Activated effector memory CD4-positive, alpha-beta T cell treated with Interleukin-2 at 50 U/mL for 16 hours (primary cell): ENCODE results near the gene RPL37.
"Not testable (repeated sequence)": the region's sequence is repeated elsewhere in the genome, so short reads cannot be mapped to it uniquely, and the experiment has no call there.

Experiments
- DNase-seq: peaks from one replicate; pipeline ENCODE4 v3.0.0-alpha.2; 2020

The RPL37 gene

DNA sequence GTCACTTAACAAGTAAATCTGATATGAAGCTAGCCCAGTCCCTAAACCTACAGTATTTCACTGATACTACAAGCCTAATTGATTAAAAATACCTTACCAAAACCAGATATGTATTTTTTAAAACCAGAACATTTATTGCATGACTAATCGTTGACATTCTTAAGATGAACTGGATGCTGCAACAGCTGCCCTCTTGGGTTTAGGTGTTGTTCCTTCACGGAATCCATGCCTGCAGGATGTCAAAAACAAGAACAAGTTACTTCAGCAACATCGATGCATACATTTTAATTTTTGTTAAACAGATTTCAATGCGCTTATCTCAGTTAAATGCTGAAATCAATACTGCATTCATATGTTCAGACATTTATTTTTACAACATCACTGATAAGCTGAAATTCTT is 2.7 kb downstream of the RPL37 start:
- DNase-seq: no peak

DNA sequence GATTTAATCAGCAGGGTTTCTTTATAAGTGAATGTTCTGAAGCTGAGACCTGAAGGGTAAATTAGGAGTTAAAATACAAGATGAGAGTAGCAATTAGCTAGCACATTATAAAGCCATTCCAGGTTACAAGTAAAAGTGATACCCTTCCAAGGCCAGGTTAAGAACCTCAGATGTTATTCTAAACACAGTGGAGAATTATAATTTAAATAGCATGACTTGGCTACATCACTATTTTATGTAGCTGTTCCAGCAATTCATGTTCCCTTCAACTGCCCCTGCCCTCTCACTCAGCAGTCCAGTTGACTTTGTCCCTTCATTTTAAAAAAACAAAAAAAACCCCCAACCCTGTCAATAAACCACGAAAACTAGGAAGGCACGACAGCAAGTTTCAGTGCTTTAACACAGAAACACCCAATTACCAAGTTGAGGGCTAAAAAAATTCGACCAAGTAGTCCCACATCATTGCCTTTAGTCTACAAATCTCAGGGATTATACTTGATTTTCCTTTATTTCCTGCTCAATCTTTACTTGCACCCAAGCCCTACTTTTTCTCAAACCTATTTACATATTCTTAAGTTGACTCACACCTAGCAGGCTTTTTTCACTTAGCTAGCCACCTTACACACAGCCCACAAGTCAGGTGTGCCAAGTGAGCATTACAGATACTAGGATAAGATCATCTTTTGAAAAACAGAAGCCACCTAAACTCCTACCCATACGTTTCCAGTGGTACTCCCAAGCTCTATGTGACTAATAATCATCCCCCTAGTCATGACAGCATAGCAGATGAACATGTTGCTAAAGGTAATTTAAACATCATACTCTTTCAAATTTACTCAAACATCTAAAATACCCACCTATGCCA is 3.4 kb downstream of the RPL37 start:
- no peak for DNase-seq

DNA sequence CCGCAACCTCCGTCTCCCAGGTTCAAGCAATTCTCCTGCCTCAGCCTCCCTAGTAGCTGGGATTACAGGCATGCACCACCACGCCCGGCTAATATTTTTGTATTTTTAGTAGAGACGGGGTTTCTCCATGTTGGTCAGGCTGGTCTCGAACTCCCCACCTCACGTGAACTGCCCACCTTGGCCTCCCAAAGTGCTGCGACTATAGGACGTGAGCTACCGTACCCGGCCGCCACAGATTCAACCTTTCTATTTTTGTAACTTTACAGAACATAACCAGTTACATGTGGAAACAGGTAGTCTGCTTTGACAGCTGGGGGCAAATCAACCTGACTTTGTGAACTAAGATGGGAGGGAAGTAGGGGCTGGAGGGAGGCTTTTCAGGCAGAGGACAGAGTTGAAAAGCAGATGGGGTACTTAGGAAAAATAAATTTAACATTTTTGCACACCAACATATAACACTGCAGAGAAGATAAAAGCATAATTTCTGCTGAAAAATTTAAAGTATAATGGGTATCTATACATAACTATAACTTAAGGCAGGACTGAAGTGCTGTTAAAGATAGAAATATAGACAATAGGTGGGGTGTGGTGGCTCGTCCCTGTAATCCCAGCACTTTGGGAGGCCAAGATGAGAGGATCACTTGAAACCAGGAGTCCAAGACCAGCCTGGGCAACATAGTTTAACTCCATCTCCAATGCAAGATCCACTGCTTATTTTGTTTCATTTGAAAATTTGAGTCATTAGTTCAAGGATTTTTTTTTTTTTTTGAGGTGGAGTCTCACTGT is 5.1 kb downstream of the RPL37 start:
- DNase-seq: no peak

DNA sequence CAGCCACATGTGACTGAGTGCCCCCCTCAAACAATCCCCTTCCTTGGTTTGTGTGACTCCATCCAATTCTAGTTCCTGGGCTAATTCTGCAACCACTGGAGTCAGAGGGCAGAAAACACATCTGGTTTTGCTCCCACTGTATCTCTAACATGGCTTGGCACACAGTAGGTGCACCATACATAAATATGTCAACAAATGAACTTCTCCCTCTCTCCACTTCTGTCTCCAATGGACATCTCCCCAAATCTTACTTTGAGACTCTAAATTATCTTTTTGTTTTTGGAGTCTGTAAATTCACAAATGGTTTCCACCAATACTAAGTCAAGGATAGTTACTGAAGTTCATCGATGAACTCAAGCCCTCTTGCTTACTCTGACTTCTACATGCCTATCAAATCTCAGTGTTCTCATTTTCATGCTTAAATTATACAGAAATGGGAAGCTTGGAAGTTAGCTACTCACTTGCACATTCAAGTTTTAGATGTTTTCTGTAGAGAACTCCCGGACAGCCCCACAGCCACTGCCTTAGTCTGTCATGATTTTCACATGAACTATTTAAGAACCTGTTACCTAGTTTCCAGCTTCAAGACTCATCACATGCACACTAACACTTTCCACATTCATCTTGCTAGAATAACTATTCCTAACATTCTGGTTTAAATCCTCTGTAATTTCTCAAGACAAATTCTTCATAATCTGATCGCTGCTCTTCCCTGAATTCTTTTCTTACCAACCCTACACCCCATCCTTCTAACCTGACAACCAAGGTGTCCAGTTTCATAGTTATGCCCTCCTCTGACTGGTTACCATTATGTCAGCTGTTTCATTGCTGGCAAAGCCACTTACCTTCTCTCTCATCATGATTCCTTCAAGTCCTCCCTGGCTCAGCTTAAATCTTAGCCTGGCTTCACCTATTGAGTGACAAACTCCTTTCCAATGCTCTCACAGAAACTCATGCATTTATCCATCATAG is 6.0 kb downstream of the RPL37 start:
- DNase-seq: no peak

DNA sequence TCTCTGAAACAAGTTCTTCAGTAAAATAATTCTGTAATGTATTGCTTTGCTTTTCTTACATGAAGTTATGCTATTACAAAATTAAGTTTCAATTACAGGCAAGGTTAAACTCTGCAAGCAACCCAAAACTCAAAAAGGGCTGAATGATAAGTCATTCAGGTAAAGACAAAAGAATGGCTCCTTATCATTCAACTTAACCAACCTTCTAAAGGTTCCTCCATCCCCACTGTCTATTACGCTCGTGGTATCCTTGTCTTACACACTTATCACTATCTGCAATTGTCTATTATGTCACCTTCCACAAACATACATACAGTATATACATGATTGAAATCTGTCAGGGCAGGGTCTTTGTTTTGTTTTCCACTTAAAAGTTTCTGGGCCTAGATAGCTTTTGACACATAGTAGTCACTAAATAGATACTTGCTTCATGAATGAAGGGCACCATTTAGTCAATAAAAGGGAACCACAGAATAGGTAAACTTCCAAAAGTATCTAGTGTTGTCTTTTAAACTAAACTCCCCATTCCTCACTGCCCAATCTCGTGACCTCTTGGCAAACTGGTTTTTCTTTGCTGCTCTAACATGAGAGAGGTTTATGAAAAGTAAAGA is 6.9 kb downstream of the RPL37 start:
- DNase-seq: no peak

DNA sequence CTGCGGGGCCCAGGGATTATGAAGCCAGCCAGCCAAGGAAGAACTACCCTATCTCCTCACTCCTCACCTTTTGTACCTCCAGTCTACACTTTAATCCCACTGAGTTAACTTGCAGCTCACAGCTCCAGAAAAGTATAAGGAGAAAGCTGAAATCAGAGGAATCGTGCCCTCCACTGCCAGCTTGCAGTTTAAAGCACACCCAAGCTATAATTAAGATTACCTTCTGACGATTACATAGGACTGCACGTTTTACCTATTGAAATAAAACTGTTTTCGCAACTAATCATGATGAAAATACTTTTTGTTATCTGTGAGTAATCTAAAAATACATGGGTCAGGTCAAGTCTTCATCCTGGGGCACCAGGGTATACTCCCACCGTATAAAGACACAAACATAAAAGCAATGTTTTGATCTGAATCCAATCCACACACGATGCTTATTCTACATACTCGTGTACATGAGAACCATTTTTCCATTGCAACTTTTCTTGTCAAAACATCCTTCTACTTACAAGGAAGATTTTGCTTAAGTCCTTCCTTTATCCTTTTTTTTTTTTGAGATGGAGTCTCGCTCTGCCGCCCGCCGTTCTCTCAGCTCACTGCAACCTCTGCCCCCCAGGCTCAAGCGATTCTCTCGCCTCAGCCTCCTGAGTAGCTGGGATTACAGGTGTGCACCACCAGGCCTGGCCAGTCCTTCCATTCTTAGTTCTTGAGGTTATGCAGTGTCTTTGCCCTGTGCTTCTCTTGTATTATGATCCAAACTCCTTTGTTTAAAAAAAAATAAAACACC is 7.6 kb downstream of the RPL37 start:
- DNase-seq: no peak

DNA sequence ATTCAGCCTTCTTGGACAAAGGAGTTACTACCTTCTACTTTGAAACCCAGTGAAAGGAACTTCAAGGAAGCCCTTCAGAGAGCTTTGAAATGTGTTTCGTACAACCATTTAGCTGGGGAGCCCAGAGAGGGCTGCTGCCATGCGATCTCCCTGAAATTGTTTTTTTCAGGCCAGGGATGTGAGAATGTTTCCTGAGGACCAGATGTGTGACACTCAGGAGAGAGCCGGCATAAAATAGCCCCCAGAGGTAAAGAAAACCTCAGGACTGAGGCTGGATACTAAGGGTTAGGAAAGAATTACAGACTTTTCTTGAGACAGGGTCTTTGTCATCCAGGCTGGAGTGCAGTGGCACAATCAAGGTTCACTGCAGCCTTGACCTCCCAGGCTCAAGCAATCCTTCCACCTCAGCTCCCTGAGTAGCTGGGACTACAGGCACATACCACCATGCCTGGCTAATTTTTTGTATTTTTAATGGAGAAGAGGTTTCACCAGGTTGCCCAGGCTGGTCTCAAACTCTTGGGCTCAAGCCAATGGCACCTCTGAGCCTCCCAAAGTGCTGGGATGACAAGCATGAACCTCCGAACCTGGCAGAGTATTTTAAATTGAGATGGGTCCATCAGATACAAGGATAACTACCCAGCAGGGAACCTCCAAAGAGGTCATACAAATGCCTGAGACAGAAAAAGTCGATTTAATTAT is 8.4 kb downstream of the RPL37 start:
- no peak for DNase-seq

DNA sequence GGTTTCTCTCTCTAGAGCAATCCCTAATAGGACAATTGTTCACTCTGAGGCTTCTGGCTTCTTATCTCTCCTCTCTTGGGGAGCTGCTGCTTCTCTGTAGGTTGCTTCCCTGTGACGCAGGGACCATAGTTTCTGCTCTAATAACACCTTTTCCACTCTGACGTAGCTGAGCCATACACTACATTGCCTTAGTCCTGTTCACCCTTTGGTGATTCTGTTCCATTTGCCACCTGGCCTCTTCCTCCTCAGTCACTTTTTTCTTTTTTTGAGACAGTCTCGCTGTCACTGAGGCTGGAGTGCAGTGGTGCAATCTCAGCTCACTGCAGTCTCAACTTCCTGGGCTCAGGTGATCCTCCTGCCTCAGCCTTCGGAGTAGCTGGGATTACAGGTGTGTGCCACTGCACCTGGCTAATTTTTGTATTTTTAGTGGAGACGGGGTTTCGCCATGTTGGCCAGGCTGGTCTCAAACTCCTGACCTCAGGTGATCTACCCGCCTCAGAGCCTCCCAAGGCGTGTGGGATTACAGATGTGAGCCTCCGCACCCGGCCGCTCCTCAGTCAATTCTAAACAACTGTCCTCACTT is 9.5 kb downstream of the RPL37 start:
- not testable (repeated sequence) for DNase-seq

DNA sequence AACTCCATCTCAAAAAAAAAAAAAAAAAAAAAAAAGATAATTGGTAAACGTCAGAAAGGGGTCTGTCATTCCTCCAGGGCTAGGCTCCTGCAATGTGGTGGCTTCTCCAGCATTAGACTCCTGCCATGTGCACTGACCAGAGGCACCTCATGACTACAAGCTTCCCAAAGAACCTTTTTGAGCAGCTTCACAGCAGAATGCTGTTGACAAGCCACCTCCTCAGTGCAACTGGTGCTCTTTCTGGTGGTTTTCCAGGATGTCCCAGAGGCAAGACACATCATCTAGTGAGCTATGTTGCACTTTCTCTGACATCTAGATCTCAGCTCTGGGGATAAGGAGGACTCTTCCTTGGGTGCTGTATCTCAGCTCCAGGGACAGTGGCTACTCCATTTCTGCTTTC is 11.6 kb downstream of the RPL37 start:
- no peak for DNase-seq

DNA sequence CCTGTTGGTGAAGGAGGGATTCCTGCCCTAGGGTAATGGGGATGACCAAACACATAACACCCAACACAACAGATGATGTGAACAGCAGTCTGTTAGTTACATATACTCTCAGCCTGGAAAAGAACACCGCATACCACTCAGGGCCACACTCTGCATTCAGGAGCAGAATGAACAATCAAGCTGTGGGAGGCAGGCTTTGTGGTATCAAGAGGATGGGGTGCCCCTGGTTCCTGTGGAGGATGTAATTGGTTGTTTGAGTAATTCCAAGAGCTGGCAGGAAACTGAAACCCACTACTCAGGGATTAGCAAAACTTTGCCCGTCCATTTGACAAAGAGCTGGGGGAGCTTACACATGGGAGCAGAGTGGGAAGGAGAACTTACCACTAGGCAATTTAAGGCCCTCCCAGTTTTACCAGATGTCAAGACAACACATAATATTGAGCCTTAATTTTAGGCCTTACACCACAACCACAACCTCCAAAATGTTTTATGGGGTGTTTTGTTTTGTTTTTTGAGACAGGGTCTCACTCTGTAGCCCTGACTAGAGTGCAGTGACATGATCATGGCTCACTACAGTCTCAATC is 21.2 kb downstream of the RPL37 start:
- DNase-seq: no peak

DNA sequence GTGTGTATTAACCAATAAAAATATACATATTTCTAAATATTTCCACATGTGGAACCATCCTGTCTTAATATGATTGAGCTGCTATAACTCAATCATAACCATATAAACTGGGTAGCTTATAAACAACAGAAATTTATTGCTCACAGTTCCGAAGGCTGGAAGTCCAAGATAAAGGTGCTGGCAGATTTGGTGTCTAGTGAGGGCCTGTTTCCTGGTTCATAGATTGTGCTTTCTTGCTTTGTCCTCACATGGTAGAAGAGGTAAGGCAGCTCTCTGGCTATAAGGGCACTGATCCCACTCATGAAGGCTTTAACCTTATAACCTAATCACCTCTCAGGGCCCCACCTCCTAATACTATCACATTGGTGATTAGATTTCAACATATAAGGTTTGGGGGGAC is 22.9 kb downstream of the RPL37 start:
- no peak for DNase-seq

DNA sequence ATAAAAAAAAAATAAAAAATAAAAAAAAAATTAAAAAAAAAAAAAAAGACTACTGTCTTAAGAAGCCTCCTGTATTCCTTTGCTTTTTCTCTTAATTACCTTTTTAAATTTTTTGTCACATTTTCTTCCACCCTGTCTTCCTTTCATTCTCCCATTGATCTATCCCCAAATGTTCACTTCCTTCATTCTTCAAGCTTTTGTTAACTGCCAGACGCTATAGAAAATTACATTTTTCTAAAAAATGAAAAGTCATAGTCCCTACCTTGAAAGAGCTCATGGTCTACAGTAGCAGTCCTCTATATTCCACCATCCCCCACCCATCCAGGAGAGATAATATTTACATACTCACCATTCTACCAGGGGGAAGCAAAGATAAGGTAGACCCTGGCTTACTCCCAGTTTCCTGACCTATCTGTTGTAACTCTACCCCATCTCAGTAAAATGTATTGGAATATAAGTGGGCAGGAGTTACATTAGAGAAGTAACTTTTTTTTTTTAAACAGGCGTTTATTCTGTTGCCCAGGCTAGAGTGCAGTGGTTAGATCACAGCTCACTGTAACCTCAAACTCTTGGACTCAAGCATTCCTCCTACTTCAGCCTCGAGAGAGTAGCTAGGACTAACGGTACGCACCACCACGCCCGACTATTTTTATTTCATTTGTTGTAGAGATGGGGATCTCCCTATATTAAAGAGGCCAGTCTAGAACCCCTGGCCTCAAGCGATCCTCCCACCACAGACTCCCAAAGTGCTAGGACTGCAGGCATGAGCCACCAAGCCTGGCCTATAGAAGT is 33.1 kb downstream of the RPL37 start:
- no peak for DNase-seq

DNA sequence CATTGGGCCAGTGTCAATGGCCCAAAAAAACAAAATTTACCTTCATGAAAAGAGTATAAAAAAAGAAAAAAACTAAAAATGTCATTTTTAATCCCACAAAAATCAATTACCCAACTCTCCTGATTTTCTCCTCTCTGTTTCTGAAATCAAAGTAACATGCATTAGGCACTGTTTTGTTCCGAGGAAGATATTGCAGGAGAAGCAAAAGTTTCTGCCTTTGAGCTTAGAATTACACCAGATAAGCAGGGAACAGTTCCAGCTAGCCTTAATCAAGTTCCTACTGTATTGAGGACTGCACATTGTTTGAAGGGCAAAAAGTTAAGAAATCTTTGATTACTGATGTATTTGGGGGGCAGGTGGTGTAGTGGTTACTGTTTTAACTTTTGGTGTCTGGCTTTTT is 35.8 kb downstream of the RPL37 start:
- DNase-seq: no peak

DNA sequence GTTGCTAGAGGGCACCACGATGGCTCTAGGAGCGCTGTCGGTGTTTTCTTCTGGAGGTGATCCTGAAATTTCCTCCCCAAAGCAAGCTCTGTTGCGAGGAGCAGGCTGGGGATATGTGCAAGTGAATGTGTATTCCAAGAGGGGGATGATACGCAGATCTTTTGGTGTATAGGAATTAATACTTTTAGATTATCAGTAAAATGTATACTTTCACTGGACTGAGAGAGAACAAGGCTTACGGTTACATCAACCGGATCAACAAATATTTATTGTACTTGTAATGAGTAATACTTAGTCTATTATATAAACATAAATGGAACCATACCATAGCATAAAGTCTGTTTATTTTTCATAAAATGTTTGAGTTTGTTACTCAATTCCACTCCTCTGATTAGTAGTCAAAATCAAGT is 36.2 kb downstream of the RPL37 start:
- no peak for DNase-seq

DNA sequence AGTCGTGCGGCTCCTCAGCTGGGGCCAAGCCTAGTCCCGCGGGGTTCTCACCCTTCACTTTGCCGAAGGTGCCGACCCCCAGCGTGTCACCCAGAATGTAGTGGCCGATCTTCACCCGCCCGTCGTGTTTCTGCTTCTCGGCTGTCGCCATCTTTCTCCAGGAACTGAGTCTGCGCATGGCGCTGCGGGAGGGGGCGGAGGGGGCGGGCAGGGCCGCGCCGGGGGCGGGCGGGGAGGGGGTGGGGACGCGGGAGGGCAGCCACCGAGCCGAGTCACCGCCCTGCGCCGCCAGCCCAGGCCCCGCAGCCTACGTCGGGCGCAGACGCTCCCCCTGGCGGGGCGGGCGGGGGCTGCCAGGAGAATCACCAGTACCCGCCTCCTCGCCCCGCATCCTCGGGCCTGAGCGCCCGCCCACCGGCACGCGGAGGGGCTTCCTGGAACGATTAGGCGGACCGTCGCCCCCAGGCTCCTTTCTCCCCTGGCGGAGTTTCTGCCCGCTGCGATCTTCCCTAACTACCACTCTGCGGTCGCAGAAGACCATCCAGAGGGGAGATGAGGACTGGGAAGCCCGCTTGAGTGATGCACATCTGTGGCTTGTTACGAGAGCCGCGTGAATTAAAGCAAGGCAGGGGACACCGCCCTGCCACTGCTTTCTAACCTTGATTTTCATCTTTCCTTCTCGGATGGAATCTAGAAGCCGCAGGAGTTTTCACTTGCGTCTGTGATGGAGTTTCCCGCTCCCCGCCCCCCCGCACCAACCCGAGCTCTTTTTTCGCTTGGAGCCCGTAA is 36.8 kb downstream of the RPL37 start, which contains the start of gene PRKAA1:
Gene PRKAA1 (minus strand): TSS at position 363 of the 789 bp plus-strand sequence. CDS start 185 bp downstream, at position 178.
- DNase-seq: peak; percentile 87

DNA sequence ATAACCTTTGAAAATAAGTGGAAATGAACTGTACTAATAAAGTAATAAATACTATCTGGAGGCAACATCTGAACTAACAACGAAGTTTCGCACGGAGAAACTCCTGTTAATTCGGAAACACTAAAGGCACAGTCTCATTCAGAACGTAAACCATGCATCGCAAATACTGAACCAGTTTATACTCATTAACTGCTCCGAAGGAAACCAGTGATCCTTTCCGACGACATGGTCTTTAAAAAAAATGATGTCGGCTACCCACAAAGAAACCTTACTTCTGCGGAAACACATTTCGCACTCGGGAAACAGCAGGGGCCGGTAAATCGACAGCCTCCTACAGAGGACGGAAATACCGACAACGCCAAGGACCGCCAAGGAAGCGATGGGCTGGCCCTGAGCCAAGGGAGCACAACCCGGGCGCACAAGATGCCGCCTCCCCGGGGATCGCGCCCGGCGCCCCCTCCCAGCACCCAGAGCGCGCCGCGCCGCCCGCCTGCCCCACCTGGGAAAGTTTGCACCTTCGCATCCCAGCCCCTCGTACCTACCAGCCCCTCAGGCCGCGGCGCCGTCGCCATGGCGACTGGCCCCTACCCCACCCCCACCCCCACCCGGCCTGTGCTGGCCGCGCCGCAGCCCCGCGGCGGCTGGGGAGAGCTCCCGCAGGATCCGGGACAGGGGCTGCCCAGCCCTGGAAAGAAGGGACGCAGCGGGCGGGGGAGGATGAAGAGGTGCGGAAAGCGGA is 37.6 kb downstream of the RPL37 start:
- DNase-seq: peak; percentile 63

DNA sequence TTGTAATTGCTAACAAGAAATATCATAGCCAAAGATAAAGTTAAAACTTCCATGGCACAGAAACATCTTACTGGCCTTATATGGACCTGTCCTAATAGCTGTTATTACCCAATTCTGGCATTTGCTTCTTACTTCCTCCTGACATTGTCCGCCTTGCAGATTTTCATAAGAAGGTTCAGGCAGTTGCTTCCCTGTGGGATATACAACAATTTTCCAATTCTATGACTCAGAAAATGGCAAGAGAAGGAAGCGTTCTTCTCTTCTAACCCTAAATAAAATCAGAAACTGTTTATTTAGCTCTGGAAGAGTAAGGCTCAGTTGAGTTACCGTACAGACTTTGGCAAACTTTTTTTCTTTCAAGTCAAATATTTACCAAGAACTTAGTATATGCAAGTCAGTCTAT is 38.5 kb downstream of the RPL37 start:
- DNase-seq: no peak

DNA sequence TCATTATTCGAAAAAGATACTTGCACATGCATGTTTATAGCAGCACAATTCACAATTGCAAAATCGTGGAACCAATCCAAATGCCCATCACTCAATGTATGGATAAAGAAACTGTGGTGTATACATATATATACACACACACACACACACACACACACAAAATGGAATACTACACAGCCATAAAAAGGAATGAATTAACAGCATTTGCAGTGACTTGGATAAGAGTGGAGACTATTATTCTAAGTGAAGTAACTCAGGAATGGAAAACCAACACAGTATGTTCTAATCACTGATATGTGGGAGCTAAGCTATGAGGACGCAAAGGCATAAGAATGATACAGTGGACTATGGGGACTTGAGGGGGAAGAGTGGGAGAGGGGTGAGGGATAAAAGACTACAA is 40.1 kb downstream of the RPL37 start:
- DNase-seq: not testable (repeated sequence)
